ENCODE data around the gene PFDN1.
"Not testable (repeated sequence)": the region's sequence is repeated elsewhere in the genome, so short reads cannot be mapped to it uniquely, and the experiment has no call there.

GRCh38 chr5:140198915-140199314, 104.0 kb downstream of the PFDN1 start:
- TF ChIP-seq, protein P1, sequence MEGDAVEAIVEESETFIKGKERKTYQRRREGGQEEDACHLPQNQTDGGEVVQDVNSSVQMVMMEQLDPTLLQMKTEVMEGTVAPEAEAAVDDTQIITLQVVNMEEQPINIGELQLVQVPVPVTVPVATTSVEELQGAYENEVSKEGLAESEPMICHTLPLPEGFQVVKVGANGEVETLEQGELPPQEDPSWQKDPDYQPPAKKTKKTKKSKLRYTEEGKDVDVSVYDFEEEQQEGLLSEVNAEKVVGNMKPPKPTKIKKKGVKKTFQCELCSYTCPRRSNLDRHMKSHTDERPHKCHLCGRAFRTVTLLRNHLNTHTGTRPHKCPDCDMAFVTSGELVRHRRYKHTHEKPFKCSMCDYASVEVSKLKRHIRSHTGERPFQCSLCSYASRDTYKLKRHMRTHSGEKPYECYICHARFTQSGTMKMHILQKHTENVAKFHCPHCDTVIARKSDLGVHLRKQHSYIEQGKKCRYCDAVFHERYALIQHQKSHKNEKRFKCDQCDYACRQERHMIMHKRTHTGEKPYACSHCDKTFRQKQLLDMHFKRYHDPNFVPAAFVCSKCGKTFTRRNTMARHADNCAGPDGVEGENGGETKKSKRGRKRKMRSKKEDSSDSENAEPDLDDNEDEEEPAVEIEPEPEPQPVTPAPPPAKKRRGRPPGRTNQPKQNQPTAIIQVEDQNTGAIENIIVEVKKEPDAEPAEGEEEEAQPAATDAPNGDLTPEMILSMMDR (IDR thresholded peaks at IDR 0.05): not testable (repeated sequence)
- not testable (repeated sequence) for TF ChIP-seq POLR2A (IDR thresholded peaks at IDR 0.05)

Data from testis (tissue), 2 donors.